IMR-90 (cell line): Measurements from ENCODE around the gene DYTN. TPM values are rescaled to one million over a fixed set of nuclear protein-coding genes. Genes with fewer than 3 reads are reported as not detected.

Source experiments
- ATAC-seq: fragments of 200-7000 bp; cut with Tn5 transposase; 2 replicates; pipeline ENCODE4 v1.9.1; 2020; ENCODE audit warnings: low read depth, mild to moderate bottlenecking, moderate library complexity
- Bru-seq: library from RNA; stranded (reverse); fragments of 400-500 nt; gene quantifications from one replicate; lab custom pipeline; 2021; lab: Mats Ljungman, UMichigan
- BruChase-seq, 2 experiments: library from RNA; stranded (reverse); fragments of 400-500 nt; gene quantifications; one replicate each; lab custom pipeline; 2021; lab: Mats Ljungman, UMichigan
- BruUV-seq: library from RNA; stranded (reverse); fragments of 400-500 nt; replicated peaks from 2 replicates; lab custom pipeline; 2021; lab: Mats Ljungman, UMichigan
- CTCF ChIA-PET: fragments of 300-600 bp; formaldehyde crosslinking; extraction: SDS; loops from one replicate; lab custom pipeline; 2021; ENCODE audit warnings: antibody characterized with exemption; lab: Yijun Ruan, JAX
- POLR2A ChIA-PET: fragments of 300-600 bp; sonication (Branson Sonifier 250); formaldehyde crosslinking; loops from one replicate; lab custom pipeline; 2022; ENCODE audit warnings: antibody characterized with exemption; ENCODE audit not compliant: unreplicated experiment; lab: Charles Lee
- DNase-seq: peaks from one replicate; pipeline ENCODE4 v3.0.0; 2013
- H2AFZ ChIP-seq: replicated peaks from 2 replicates; pipeline ENCODE3; 2013; ENCODE audit warnings: low read length, mild to moderate bottlenecking; ENCODE audit not compliant: poor library complexity
- H2AK5ac ChIP-seq: 2 replicates; pipeline ENCODE4 v1.6.1; 2013; ENCODE audit warnings: low read depth, low read length, inconsistent platforms
- H2AK9ac ChIP-seq: replicated peaks from 2 replicates; pipeline ENCODE3; 2013; ENCODE audit warnings: mild to moderate bottlenecking, low read depth, low read length, moderate library complexity; ENCODE audit not compliant: poor library complexity
- H2BK120ac ChIP-seq: 2 replicates; pipeline ENCODE4 v1.6.1; 2013; ENCODE audit warnings: low read depth, low read length, inconsistent platforms
- H2BK15ac ChIP-seq: 3 replicates; pipeline ENCODE4 v1.6.1; 2013; ENCODE audit warnings: low read depth, low read length, inconsistent platforms
- H2BK20ac ChIP-seq: 2 replicates; pipeline ENCODE4 v1.6.1; 2013; ENCODE audit warnings: low read depth, mild to moderate bottlenecking, inconsistent platforms, low read length, moderate library complexity
- H2BK5ac ChIP-seq: 2 replicates; pipeline ENCODE4 v1.6.1; 2013; ENCODE audit warnings: mild to moderate bottlenecking, low read depth, low read length, inconsistent platforms; ENCODE audit not compliant: poor library complexity, severe bottlenecking
- H3K14ac ChIP-seq: replicated peaks from 2 replicates; pipeline ENCODE4 v1.6.1; 2013; ENCODE audit warnings: low read depth, low read length, inconsistent platforms
- H3K18ac ChIP-seq: 2 replicates; pipeline ENCODE4 v1.6.1; 2013; ENCODE audit warnings: low read depth, low read length, control low read depth
- H3K23ac ChIP-seq: 2 replicates; pipeline ENCODE4 v1.6.1; 2013; ENCODE audit warnings: low read depth, low read length, inconsistent platforms
- H3K27ac ChIP-seq: 2 replicates; pipeline ENCODE4 v1.5.1; 2013; ENCODE audit warnings: mild to moderate bottlenecking, control low read depth, low read length; ENCODE audit not compliant: insufficient read depth
- H3K27me3 ChIP-seq: 2 replicates; pipeline ENCODE4 v1.6.1; 2013; ENCODE audit warnings: low read length; ENCODE audit not compliant: control insufficient read depth, insufficient read depth
- H3K36me3 ChIP-seq: 2 replicates; pipeline ENCODE4 v1.6.1; 2013; ENCODE audit warnings: low read length, mixed read lengths; ENCODE audit not compliant: control insufficient read depth, insufficient read depth
- H3K4ac ChIP-seq: 2 replicates; pipeline ENCODE4 v1.6.1; 2013; ENCODE audit warnings: low read depth, low read length, inconsistent platforms
- H3K4me1 ChIP-seq: 2 replicates; pipeline ENCODE4 v1.6.1; 2013; ENCODE audit warnings: low read length, mixed read lengths; ENCODE audit not compliant: control insufficient read depth, insufficient read depth
- H3K4me2 ChIP-seq: 2 replicates; pipeline ENCODE4 v1.6.1; 2013; ENCODE audit warnings: low read depth, mild to moderate bottlenecking, control low read depth, low read length, moderate library complexity
- H3K4me3 ChIP-seq: 2 replicates; pipeline ENCODE4 v1.5.1; 2013; ENCODE audit warnings: low read depth, mild to moderate bottlenecking, control low read depth, low read length, moderate library complexity; ENCODE audit not compliant: insufficient read depth
- H3K56ac ChIP-seq: 2 replicates; pipeline ENCODE4 v1.6.1; 2013; ENCODE audit warnings: low read length, inconsistent platforms; ENCODE audit not compliant: insufficient read depth; ENCODE audit errors: extremely low read depth
- H3K79me1 ChIP-seq, 2 experiments: 2 replicates each; pipeline ENCODE4 v1.6.1; 2013; ENCODE audit warnings: low read length in 2 of 2, inconsistent platforms in 1 of 2, low read depth in 1 of 2
- H3K9ac ChIP-seq: 2 replicates; pipeline ENCODE4 v1.6.1; 2013; ENCODE audit warnings: low read depth, low read length, control low read depth
- H3K9me1 ChIP-seq: 2 replicates; pipeline ENCODE4 v1.6.1; 2013; ENCODE audit warnings: low read length, inconsistent platforms; ENCODE audit not compliant: insufficient read depth
- H3K9me3 ChIP-seq: 2 replicates; pipeline ENCODE4 v1.6.1; 2013; ENCODE audit warnings: low read length; ENCODE audit not compliant: control insufficient read depth, insufficient read depth
- H4K20me1 ChIP-seq: 2 replicates; pipeline ENCODE4 v1.6.1; 2013; ENCODE audit warnings: low read length, inconsistent platforms; ENCODE audit not compliant: insufficient read depth
- H4K5ac ChIP-seq: 2 replicates; pipeline ENCODE4 v1.6.1; 2013; ENCODE audit warnings: mild to moderate bottlenecking, low read depth, low read length, control low read depth
- H4K8ac ChIP-seq, 2 experiments: 2 replicates each; pipeline ENCODE4 v1.6.1; 2013; ENCODE audit warnings: low read depth in 2 of 2, low read length in 2 of 2, control low read depth in 1 of 2, inconsistent platforms in 1 of 2
- H4K91ac ChIP-seq: 2 replicates; pipeline ENCODE4 v1.6.1; 2013; ENCODE audit warnings: low read depth, low read length, inconsistent platforms; ENCODE audit not compliant: insufficient read depth
- BHLHE40 ChIP-seq: fragments of 150-350 bp; IDR thresholded peaks from 2 replicates; pipeline ENCODE4 v1.6.1; 2016; ENCODE audit warnings: mild to moderate bottlenecking, low read depth, low read length
- CEBPB ChIP-seq: IDR thresholded peaks from 2 replicates; pipeline ENCODE4 v1.6.1; 2012; ENCODE audit warnings: low read depth, low read length, improper control_type of control experiment
- CHD1 ChIP-seq: IDR thresholded peaks from 2 replicates; pipeline ENCODE4 v1.6.1; 2012; ENCODE audit warnings: low read depth, low read length, improper control_type of control experiment
- CTCF ChIP-seq: conservative IDR thresholded peaks from 2 replicates; pipeline ENCODE4 v1.5.1; 2012; ENCODE audit warnings: mild to moderate bottlenecking, low read depth, low read length, improper control_type of control experiment
- ELK1 ChIP-seq: fragments of 150-350 bp; IDR thresholded peaks from 2 replicates; pipeline ENCODE4 v1.6.1; 2016; ENCODE audit warnings: low read depth, mild to moderate bottlenecking, low read length, moderate library complexity, borderline replicate concordance
- FOS ChIP-seq: fragments of 150-350 bp; IDR thresholded peaks from 2 replicates; pipeline ENCODE4 v1.6.1; 2016; ENCODE audit warnings: low read depth, low read length
- MAFK ChIP-seq: IDR thresholded peaks from 2 replicates; pipeline ENCODE4 v1.6.1; 2012; ENCODE audit warnings: low read depth, low read length, improper control_type of control experiment
- MAZ ChIP-seq: IDR thresholded peaks from 2 replicates; pipeline ENCODE4 v1.6.1; 2012; ENCODE audit warnings: low read depth, mild to moderate bottlenecking, low read length, improper control_type of control experiment, moderate library complexity, borderline replicate concordance
- MXI1 ChIP-seq: IDR thresholded peaks from 2 replicates; pipeline ENCODE4 v1.6.1; 2012; ENCODE audit warnings: low read depth, mild to moderate bottlenecking, low read length, moderate library complexity, borderline replicate concordance
- NFE2L2 ChIP-seq: fragments of 150-350 bp; IDR thresholded peaks from 2 replicates; pipeline ENCODE4 v1.6.1; 2016; ENCODE audit warnings: low read depth, mild to moderate bottlenecking, low read length
- POLR2A ChIP-seq: IDR thresholded peaks from 2 replicates; pipeline ENCODE4 v1.6.1; 2012; ENCODE audit warnings: mild to moderate bottlenecking, low read depth, low read length
- RAD21 ChIP-seq: IDR thresholded peaks from 2 replicates; pipeline ENCODE4 v1.6.1; 2012; ENCODE audit warnings: low read length, improper control_type of control experiment
- RCOR1 ChIP-seq: IDR thresholded peaks from 2 replicates; pipeline ENCODE4 v1.6.1; 2012; ENCODE audit warnings: mild to moderate bottlenecking, low read length, improper control_type of control experiment; ENCODE audit not compliant: insufficient replicate concordance
- RFX5 ChIP-seq: IDR thresholded peaks from 2 replicates; pipeline ENCODE4 v1.8.0; 2012; ENCODE audit warnings: low read depth, mild to moderate bottlenecking, low read length, moderate library complexity
- SMC3 ChIP-seq: fragments of 150-350 bp; IDR thresholded peaks from 2 replicates; pipeline ENCODE4 v1.6.1; 2016; ENCODE audit warnings: low read depth, mild to moderate bottlenecking, antibody characterized with exemption, low read length, moderate library complexity
- USF2 ChIP-seq: fragments of 150-350 bp; IDR thresholded peaks from 2 replicates; pipeline ENCODE4 v1.6.1; 2017; ENCODE audit warnings: mild to moderate bottlenecking, antibody characterized with exemption, low read length, low read depth
- WGBS, 2 experiments: methylation state at CpG; one replicate each; pipeline versions ENCODE4 v1.1.5 to v1.1.7; 2013; ENCODE audit warnings: missing lambda C conversion rate in 2 of 2; ENCODE audit not compliant: insufficient read length in 1 of 2; ENCODE audit errors: extremely low coverage in 2 of 2; 5-methylcytosine and 5-hydroxymethylcytosine counted together
- dilution Hi-C: fragments of 300-500 bp; cut with HindIII; formaldehyde crosslinking; loops from one replicate; pipeline ENCODE4 v1.14.3; 2018; ENCODE audit warnings: low sequenced_read_pairs; ENCODE audit not compliant: unreplicated experiment
- in situ Hi-C: fragments of 300-500 bp; cut with MboI; formaldehyde crosslinking; loops from 3 replicates; pipeline ENCODE4 v1.14.3; 2019; ENCODE audit warnings: low sequenced_read_pairs, inconsistent platforms, mixed read lengths
- intact Hi-C: fragments of 100-400 bp; cut with micrococcal nuclease; formaldehyde crosslinking; loops from 2 replicates; pipeline ENCODE4 v1.10.0; 2022
- long read RNA-seq: library from polyadenylated mRNA; unstranded; transcript quantifications from one replicate; pipeline ENCODE4 v2.0.0, GENCODE V29; 2021; ENCODE audit not compliant: unreplicated experiment
- polyA plus RNA-seq, 3 experiments: library from polyadenylated mRNA; depleted of rRNA; stranded (reverse); fragments of >200 nt; gene quantifications; 2 replicates each; pipeline ENCODE4 v1.2.3, GENCODE V29; 2012; ENCODE audit warnings: low replicate concordance in 1 of 3
- total RNA-seq: library from RNA; depleted of rRNA; stranded (reverse); fragments of >200 nt; gene quantifications from 2 replicates; pipeline ENCODE4 v1.2.3, GENCODE V29; 2012; rRNA removed

The DYTN gene
- total RNA-seq (not detected in 2 replicates), polyA plus RNA-seq (2012; rRNA removed) (not detected in 2 replicates), Bru-seq, nascent RNA (not detected), BruChase-seq, experiment 1, labeled RNA remaining after a 6-hour chase (not detected), BruChase-seq, experiment 2, labeled RNA remaining after a 2-hour chase (not detected)
- not detected in 2 replicates for polyA plus RNA-seq (2012; cell fraction: cytosol; rRNA removed)
- not detected in 2 replicates for polyA plus RNA-seq (2012; cell fraction: nucleus; rRNA removed; ENCODE audit: low replicate concordance)
- long read RNA-seq = 0 reads

- no peaks in the 10 kb centered on the region for H3K4me1 ChIP-seq
- no peak within 1 kb of the TSS for H4K5ac ChIP-seq
- no peak within 1 kb of the TSS for H3K9ac ChIP-seq
- H4K8ac ChIP-seq = no peak within 1 kb of the TSS
- H3K4me3 ChIP-seq = no peak within 1 kb of the TSS
- no peak within 1 kb of the TSS for H4K91ac ChIP-seq
- in situ Hi-C loops = no loop called here
- H2BK20ac ChIP-seq = no peak within 1 kb of the TSS
- dilution Hi-C loops = no loop called here
- POLR2A ChIA-PET = no interaction called here
- intact Hi-C loops = no loop called here
- H3K27ac ChIP-seq = no peak within 1 kb of the TSS
- H2BK120ac ChIP-seq = no peak within 1 kb of the TSS
- DNase-seq (no peak), ATAC-seq (no peak)
- no peaks in the 10 kb centered on the region for H3K9me1 ChIP-seq
- BruUV-seq = no TSS peak
- CTCF ChIA-PET = no interaction called here
- no CpG with 5 or more reads among the region's 1 CpG for WGBS, 2 experiments
- H4K20me1 ChIP-seq = no peaks in the 10 kb centered on the region
- H3K56ac ChIP-seq = no peak within 1 kb of the TSS
- no peaks in the 10 kb centered on the region for H3K9me3 ChIP-seq
- no peak within 1 kb of the TSS for H3K18ac ChIP-seq
- no peak within 1 kb of the TSS for H2AFZ ChIP-seq
- no peak within 1 kb of the TSS for H2AK9ac ChIP-seq
- no peak within 1 kb of the TSS for H3K14ac ChIP-seq
- no peak within 1 kb of the TSS for H2BK15ac ChIP-seq
- TF ChIP-seq NFE2L2 (no peak), FOS (no peak), ELK1 (no peak), MAFK (no peak), USF2 (no peak), SMC3 (no peak), RFX5 (no peak), CTCF (no peak), CHD1 (no peak), POLR2A (no peak), BHLHE40 (no peak), RCOR1 (no peak), CEBPB (no peak), MXI1 (no peak), RAD21 (no peak), MAZ (no peak)
- no peak within 1 kb of the TSS for H2AK5ac ChIP-seq
- H3K23ac ChIP-seq = no peak within 1 kb of the TSS
- H3K79me1 ChIP-seq = no peaks in the 10 kb centered on the region
- H3K36me3 ChIP-seq = no peaks in the 10 kb centered on the region
- H3K4ac ChIP-seq = no peak within 1 kb of the TSS
- H2BK5ac ChIP-seq = no peak within 1 kb of the TSS
- no peak within 1 kb of the TSS for H3K4me2 ChIP-seq
- H3K27me3 ChIP-seq = no peaks in the 10 kb centered on the region
Observed at GRCh38 chr2:206718296-206718695, at the start of gene DYTN. DYTN (minus strand) TSS chr2:206718396; CDS start chr2:206718279, 117 bp downstream.
